A549 (cell line): ENCODE measurements around the gene RASD2.
"Not testable (repeated sequence)": the region's sequence is repeated elsewhere in the genome, so short reads cannot be mapped to it uniquely, and the experiment has no call there.

Source experiments
- CHD2 ChIP-seq: fragments of 150-350 bp; IDR thresholded peaks from 2 replicates; pipeline ENCODE4 v1.6.1; 2014; ENCODE audit warnings: low read length; ENCODE audit not compliant: partially characterized antibody
- CTCF ChIP-seq: fragments of >200 bp; sonication (Bioruptor Twin); formaldehyde crosslinking; IDR thresholded peaks from 3 replicates; pipeline ENCODE4 v1.5.1; 2016
- ELK1 ChIP-seq: fragments of 150-350 bp; IDR thresholded peaks from 2 replicates; pipeline ENCODE4 v1.6.1; 2014; ENCODE audit warnings: low read depth, mild to moderate bottlenecking, low read length
- GATA3 ChIP-seq: IDR thresholded peaks from 2 replicates; pipeline ENCODE4 v1.6.1; 2012; ENCODE audit warnings: borderline replicate concordance
- MAZ ChIP-seq: fragments of 150-350 bp; IDR thresholded peaks from 2 replicates; pipeline ENCODE4 v1.6.1; 2014; ENCODE audit warnings: antibody characterized with exemption, low read depth, low read length, borderline replicate concordance
- NR3C1 ChIP-seq: fragments of >200 bp; sonication (Bioruptor Twin); formaldehyde crosslinking; IDR thresholded peaks from 3 replicates; pipeline ENCODE4 v1.6.1; 2017
- POLR2A ChIP-seq: IDR thresholded peaks from 2 replicates; pipeline ENCODE4 v1.6.1; 2012; ENCODE audit warnings: mild to moderate bottlenecking, low read length

- TF ChIP-seq POLR2A, MAZ, CTCF, GATA3, ELK1, CHD2, NR3C1: not testable (repeated sequence)
Measured at GRCh38 chr22:35507851-35508250, 32.8 kb upstream of the RASD2 start.
